GM12892 (cell line): Measurements from ENCODE around the gene UXS1.
"Not testable (repeated sequence)": the region's sequence is repeated elsewhere in the genome, so short reads cannot be mapped to it uniquely, and the experiment has no call there.

ENCODE experiments used
- DNase-seq: peaks from one replicate; pipeline ENCODE4 v3.0.0; 2011; ENCODE audit not compliant: insufficient read length
- FAIRE-seq: peaks from 2 replicates; lab custom pipeline; 2011; peaks lifted over from hg19 to GRCh38; lab: Jason Lieb, UNC
- POLR2A ChIP-seq: IDR thresholded peaks from 2 replicates; pipeline ENCODE4 v1.6.1; 2011; ENCODE audit warnings: low read depth, low read length, control low read depth
- POLR2AphosphoS5 ChIP-seq: IDR thresholded peaks from 2 replicates; pipeline ENCODE4 v1.6.1; 2011; ENCODE audit warnings: low read depth, low read length, control low read depth
- TAF1 ChIP-seq: IDR thresholded peaks from 2 replicates; pipeline ENCODE4 v1.6.1; 2011; ENCODE audit warnings: low read depth, mild to moderate bottlenecking, control low read depth, low read length, borderline replicate concordance

The UXS1 gene

DNA sequence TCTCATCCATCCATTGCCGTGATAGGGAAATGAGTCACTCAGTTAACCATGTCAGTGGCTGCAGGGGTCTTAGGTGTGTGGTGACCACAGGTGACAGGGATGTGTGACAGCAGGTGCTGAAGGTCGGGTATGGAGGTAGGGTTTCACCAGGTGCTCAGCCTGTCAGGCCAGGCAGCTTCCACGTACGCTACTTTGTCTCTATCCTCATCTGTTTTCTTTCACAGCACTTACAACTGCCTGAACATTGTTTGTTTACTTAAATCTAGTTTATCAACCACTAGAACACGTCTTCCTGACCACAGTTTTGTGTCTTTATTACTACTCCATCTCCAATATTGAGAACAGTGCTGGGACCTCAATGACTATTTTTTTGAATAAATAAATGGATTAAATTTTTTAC, 11.4 kb upstream of the UXS1 start:
- no peak for DNase-seq
- no peak for TF ChIP-seq POLR2A
- TF ChIP-seq TAF1: no peak
- TF ChIP-seq POLR2AphosphoS5: no peak
- FAIRE-seq: no peak

DNA sequence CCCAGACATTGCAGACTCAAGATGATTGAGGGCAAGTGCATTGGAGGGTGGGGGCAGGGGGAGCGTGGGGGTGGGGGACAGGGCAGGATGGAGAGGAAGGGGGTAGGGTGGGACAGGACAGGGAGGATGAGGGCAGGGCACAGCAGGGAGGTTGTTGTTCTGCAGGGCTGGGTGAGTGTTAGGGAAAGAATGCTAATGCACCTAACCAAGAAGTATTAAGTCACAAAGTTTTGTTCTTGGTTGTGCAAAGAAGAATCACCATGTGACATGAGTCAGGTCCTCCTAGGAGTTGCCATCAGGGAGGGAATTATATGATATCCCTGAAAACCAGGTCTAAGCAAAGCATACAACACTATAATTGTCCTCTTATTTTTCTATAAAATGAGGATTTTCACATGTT, 10.4 kb upstream of the UXS1 start:
- not testable (repeated sequence) for FAIRE-seq, DNase-seq

DNA sequence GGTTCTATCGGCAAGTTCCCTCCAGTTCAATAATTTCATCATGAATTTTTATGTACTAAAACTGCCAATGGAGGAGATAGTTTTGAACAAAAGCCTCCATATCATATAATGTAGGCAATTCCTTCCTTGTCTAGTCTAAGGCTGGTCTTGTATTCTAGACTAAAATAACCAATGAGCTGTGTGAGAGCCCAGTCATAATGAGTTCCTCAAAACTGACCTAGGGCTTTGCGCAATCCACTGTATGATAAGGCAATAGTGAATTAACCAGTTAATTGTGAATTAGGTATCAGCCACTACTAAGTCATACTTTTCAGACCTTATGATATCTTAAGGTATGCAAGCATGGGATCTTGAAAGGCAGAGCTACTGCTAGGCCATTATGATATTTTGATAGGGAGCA, 7.6 kb upstream of the UXS1 start:
- no peak for FAIRE-seq
- no peak for TF ChIP-seq POLR2A
- no peak for TF ChIP-seq TAF1
- TF ChIP-seq POLR2AphosphoS5: no peak
- no peak for DNase-seq

DNA sequence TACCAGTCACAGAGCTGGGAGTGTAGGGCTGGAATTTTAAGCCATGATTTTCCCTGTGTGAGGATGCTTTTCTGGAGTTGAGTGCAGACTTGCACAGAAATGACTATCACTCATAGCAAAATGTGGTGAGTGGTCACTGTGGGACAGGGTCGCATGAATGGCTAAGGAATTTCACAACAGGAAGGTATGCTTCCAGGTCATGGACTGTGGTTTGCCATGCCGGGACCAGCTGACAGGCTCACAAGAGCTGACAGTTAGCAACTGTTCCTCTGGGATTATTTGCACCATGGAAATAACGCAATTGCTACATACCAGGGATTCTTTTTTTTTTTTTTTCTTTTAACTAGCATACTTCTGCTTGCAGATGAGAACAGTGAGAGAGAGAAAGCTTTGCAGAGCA, 3.8 kb upstream of the UXS1 start:
- FAIRE-seq: no peak
- DNase-seq: no peak

DNA sequence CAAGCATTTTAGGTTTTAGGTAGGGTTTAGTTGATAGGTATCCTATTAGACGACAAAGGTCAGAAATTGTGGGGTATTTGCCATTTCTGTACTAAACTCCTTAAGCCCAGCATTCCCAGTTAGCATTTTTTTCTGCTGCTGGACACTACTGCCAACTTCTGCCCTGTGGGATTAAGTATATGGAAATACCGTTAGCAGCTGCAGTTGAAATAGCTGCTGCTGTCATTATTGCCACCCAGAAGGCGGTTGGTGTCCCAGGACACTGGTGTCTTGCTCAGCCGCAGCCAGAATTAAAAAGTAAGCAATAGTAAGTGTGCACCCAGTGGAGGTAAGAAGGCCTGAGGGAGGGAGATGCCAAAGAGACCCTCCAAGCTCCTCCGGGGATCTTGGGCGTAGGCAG, 1.9 kb upstream of the UXS1 start:
- DNase-seq: no peak
- no peak for FAIRE-seq
- TF ChIP-seq POLR2AphosphoS5: no peak

More for the DNA sequence above, 3.8 kb upstream of the UXS1 start:
- TF ChIP-seq POLR2AphosphoS5 (no peak), POLR2A (no peak), TAF1 (no peak)

DNA sequence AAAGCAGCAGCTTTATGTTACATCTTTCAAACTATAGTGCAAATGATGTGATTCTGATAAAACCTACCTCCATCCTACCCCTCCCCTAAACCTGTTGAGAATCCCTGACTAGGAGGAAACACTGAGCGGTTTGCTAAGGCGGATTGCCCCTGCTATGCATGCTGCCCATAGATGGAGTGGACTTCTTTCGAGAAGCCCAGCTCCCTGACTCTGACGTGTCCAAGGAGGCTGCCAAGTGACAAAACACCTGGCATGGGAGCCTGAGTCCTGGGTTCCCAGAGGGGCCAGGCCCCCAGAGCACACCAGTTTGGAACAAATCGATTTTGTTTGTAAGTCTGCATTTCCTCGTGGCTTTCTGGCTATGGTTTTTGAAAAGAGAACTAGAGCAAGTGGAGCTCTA, 1.4 kb upstream of the UXS1 start:
- DNase-seq (no peak), FAIRE-seq (no peak)
- TF ChIP-seq TAF1 (no peak), POLR2A (no peak), POLR2AphosphoS5 (no peak)

DNA sequence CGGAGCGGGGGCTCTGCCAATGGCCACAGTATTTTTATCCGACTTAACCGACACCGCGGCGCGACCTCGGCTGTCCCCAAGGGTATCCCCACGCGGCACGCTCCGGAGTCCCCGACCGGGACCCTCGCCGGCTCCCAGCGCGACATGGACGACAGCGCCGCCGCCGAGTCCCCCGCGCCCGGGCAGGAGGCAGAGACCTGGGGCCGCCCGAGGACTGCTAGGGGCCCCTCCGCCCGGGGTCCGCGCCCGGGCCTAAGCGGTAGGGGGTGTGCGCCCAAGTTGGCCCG, 468 bp downstream of the UXS1 start:
- FAIRE-seq (no peak), DNase-seq (no peak)
- TF ChIP-seq TAF1: no peak
- no peak for TF ChIP-seq POLR2AphosphoS5
- no peak for TF ChIP-seq POLR2A

DNA sequence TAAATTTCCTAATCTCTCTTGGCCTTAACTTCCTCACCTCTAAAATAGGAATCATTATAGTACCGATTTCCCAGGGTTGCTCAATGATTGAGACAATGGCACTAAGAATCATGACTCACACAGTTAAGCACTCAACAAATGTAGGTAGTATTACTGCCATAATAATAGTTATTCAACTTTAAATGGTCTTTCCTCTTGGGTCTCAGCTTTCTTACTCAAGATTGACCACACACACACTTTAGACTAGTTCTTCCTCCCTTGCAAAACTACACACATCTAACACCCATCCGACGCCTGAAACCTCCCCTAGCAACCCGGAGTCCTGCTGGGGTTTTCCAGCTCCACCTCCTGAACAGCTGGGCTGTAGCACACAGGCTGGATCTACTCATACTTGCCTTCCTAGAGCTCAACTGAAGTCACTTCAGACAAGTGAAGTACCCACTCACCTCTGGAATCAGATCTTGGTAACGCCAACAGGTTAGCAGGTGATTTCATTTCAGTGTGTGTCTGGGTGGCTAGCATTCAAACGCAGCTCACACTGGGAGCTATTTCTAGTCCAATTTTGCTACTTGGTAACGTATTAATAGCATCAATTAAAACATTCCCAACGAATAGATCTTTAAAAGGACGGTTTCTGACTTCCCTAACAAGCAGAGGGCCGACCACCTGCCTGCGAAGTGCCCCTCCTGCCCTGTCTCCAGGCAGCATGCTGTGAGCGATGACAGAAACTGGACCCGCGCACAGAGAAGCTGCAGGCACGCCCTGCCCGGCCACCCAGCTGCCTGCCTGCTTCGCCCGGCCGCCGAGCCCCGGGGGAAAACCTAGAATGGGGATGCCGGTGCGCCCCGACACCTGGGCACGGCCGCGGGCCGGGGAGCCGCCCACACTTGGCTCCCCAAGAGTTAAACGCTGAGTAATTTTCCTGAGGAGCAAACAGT, 1.1 kb downstream of the UXS1 start:
- DNase-seq: peak; percentile 32
- TF ChIP-seq TAF1: 0 out of 2 replicates have a peak, but pooled peaks have one; percentile 22
- peak; percentile 65; the same call in 1 of the 2 replicates for TF ChIP-seq POLR2AphosphoS5
- TF ChIP-seq POLR2A: peak; percentile 57
- FAIRE-seq: peak; percentile 27

DNA sequence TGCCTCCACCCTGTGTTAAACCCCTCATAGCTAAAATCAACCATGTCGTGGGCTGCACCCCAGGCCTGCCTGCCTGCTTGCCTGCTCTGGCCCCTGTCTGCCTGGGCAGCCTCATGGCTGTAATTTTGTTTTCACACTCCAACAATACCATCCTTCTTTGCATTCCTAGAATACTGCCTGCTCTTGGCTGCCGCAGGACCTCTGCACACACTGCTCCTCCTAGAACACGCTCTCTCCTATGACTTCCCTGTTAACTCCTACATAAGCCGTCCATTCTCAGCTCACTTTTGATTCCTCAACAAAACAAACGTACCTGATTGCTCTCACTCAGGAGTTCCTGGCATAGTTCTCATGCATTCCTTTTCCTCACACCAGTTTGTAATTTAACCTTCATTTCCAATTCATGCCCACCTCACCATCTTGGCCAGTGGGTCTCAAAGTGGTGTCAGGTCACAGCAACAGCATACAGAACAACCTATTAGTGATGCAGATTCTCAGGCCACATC, 2.5 kb downstream of the UXS1 start:
- no peak for TF ChIP-seq POLR2AphosphoS5
- no peak for TF ChIP-seq TAF1
- no peak for TF ChIP-seq POLR2A
- FAIRE-seq: no peak
- no peak for DNase-seq

DNA sequence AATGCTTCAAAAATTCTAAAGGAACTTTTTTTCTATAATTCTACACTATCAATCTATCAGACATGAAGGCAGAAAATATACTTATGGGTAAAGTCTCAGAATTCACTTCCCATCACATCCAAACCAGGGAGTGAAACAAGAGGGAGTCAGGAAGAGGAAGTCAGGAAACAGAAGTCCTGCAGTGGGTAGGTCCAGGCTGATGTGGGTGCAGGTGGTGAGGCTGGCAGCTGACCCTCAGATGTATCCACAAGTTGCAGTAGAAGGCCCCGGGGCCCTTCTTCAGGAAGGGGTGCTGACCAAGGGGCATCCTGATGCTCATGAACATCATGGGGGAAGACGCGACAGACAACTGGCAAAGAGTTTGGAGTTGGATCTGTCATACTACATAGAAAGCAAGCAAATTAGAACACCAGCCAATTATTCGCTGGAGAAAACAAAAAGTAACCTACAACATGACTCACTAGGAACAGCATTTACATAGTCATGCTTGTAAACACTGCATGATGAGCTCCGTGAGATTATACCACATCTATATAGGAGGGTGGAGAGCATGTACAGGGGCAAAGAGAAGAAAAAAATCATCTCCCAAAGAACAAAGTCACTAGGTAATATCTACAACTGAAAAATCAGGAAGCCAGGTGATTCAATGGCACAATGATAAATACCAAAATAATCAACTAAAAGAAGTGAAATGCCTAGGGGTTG, 4.2 kb downstream of the UXS1 start:
- no peak for FAIRE-seq
- DNase-seq: no peak
- TF ChIP-seq POLR2AphosphoS5: no peak
- no peak for TF ChIP-seq TAF1
- TF ChIP-seq POLR2A: no peak

DNA sequence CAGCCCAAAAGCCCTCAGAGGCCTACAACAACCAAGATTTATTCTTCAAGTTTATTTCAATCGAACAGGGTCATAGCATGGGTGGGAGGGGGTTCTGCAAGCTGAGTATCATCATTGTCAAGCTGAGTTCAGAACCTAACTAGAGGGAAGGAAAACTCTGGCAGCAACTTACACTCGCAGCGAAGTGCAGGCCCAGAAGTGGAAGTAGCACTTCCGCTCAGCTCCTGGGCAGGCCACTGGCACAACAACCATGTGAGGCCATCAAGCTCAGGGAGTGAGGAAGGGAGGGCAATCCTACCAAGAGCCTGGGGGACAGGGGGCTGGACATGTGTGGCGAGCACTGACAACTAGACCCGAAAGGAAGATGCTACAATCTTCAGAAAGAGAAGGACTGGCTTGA, 4.8 kb downstream of the UXS1 start:
- FAIRE-seq (peak; percentile 51), DNase-seq (no peak)
- no peak for TF ChIP-seq POLR2A
- TF ChIP-seq POLR2AphosphoS5: no peak
- no peak for TF ChIP-seq TAF1

DNA sequence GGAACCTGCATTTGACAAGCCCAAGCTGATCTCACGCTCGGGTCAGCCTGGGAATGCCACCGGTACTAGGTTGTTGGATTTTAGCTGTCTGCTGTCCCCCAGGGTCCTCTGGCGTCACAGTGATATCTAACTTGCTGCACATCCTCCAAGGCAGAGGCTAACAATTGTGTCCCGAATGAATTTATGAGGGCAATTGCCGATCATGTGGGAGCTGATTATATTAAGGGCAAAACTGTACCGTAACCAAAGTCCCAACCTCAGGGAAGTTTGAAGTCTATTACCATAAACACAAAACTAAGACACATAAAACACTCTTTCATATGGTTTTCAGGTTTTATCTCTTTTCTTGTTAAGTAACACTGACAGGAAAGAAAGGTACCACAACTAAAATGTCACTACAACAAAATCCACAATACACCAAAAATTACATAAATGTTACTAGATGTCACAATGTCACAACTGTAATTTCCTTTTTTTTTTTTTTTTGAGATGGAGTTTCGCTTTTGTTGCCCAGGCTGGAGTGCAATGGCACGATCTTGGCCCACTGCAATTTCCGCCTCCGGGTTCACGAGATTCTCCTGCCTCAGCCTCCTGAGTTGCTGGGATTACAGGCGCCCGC, 6.7 kb downstream of the UXS1 start:
- DNase-seq: no peak
- TF ChIP-seq TAF1 (no peak), POLR2AphosphoS5 (no peak), POLR2A (no peak)
- no peak for FAIRE-seq
